ENCODE data around the gene DTX3.

- no peak for TF ChIP-seq POLR2A (IDR thresholded peaks at IDR 0.05)
- TF ChIP-seq CTCF (IDR thresholded peaks at IDR 0.05), result no peak
- no peak for TF ChIP-seq POLR2AphosphoS5 (IDR thresholded peaks at IDR 0.05)
These were observed 17.7 kb upstream of the DTX3 start for GRCh38 chr12:57586832-57587429.
